SH-SY5Y (cell line): ENCODE measurements around the gene JAGN1.

Experiments
- GATA2 ChIP-seq: IDR thresholded peaks from 2 replicates; pipeline ENCODE4 v1.6.1; 2011; ENCODE audit warnings: mild to moderate bottlenecking, low read depth, low read length
- GATA3 ChIP-seq: IDR thresholded peaks from 2 replicates; pipeline ENCODE4 v1.6.1; 2011; ENCODE audit warnings: low read depth, mild to moderate bottlenecking, low read length, moderate library complexity

- TF ChIP-seq GATA2 (no peak), GATA3 (no peak)
Measured at GRCh38 chr3:9938966-9939365, 48.6 kb downstream of the JAGN1 start.
